Spleen (tissue), 11 donors: ENCODE results near the gene ZSCAN21. TPM values are rescaled to one million over a fixed set of nuclear protein-coding genes. Genes with fewer than 3 reads are reported as not detected.
A peak's percentile ranks its signal among the peaks of the same experiment; 100 is the strongest.

Source experiments
- DNase-seq: peaks from one replicate; pipeline ENCODE4 v3.0.0-alpha.2; 2020
- H3K27ac ChIP-seq, 8 donors: fragments of 200-600 bp; sonication (generic) in 7 of 8; 1 replicate in 4 of 8; 2 replicates in 4 of 8; pipeline versions ENCODE4 v1.5.0 to v1.8.0; 2016 to 2021; ENCODE audit warnings: inconsistent platforms in 4 of 8, mild to moderate bottlenecking in 4 of 8, moderate library complexity in 1 of 8
- H3K27me3 ChIP-seq, 7 donors: fragments of 200-600 bp; sonication (generic) in 6 of 7; replicated peaks in 1 of 7; 1 replicate in 4 of 7; 2 replicates in 3 of 7; pipeline versions ENCODE4 v1.5.0 to v1.8.0; 2016 to 2021; ENCODE audit warnings: inconsistent platforms in 3 of 7, mild to moderate bottlenecking in 1 of 7
- H3K36me3 ChIP-seq, 6 donors: fragments of 200-600 bp; sonication (generic) in 5 of 6; 1 replicate in 4 of 6; 2 replicates in 2 of 6; pipeline versions ENCODE4 v1.5.0 to v1.8.0; 2016 to 2021; ENCODE audit warnings: inconsistent platforms in 2 of 6
- H3K4me1 ChIP-seq, 6 donors: fragments of 200-600 bp; sonication (generic) in 5 of 6; 1 replicate in 3 of 6; 2 replicates in 3 of 6; pipeline versions ENCODE4 v1.5.0 to v1.8.0; 2016 to 2021; ENCODE audit warnings: inconsistent platforms in 3 of 6
- H3K4me3 ChIP-seq, 8 donors: fragments of 200-600 bp; sonication (generic) in 7 of 8; 1 replicate in 4 of 8; 2 replicates in 4 of 8; pipeline versions ENCODE4 v1.5.0 to v1.8.0; 2016 to 2021; ENCODE audit warnings: inconsistent platforms in 4 of 8, mild to moderate bottlenecking in 4 of 8, moderate library complexity in 2 of 8
- H3K9me3 ChIP-seq, 8 donors: fragments of 200-600 bp; sonication (generic) in 7 of 8; 1 replicate in 4 of 8; 2 replicates in 4 of 8; pipeline versions ENCODE4 v1.5.0 to v1.8.0; 2016 to 2021; ENCODE audit warnings: inconsistent platforms in 4 of 8
- CTCF ChIP-seq, 11 experiments: fragments of 200-600 bp in 7 of 11; fragments of 450-650 bp in 4 of 11; sonication (generic) in 4 of 11; IDR thresholded peaks in 8 of 11; conservative IDR thresholded peaks in 3 of 11; 1 replicate in 7 of 11; 2 replicates in 4 of 11; pipeline versions ENCODE4 v1.4.0 to v1.8.0; 2016 to 2021; ENCODE audit warnings: antibody characterized with exemption in 11 of 11, inconsistent platforms in 4 of 11, mild to moderate bottlenecking in 1 of 11
- POLR2A ChIP-seq, 3 donors: fragments of 450-650 bp; IDR thresholded peaks; one replicate each; pipeline ENCODE4 v1.5.1; 2017; ENCODE audit warnings: antibody characterized with exemption in 3 of 3, mild to moderate bottlenecking in 1 of 3
- POLR2AphosphoS5 ChIP-seq, 3 donors: sonication (generic); formaldehyde crosslinking; IDR thresholded peaks; one replicate each; pipeline ENCODE4 v1.5.1; 2017; ENCODE audit warnings: antibody characterized with exemption in 3 of 3
- WGBS, 5 donors: extraction: QIAGEN DNeasy Blood & Tissue Kit in 3 of 5; methylation state at CpG; one replicate each; pipeline versions ENCODE4 v1.1.5 to v1.1.7; 2013 to 2018; 5-methylcytosine and 5-hydroxymethylcytosine counted together
- intact Hi-C: fragments of 100-400 bp; cut with DNase I; formaldehyde crosslinking; loops from one replicate; pipeline ENCODE4 v1.15.0; 2023; ENCODE audit warnings: low total_unique reads
- polyA plus RNA-seq, 3 donors: library from polyadenylated mRNA; stranded (reverse); fragments of 200-250 nt; gene quantifications; one replicate each; pipeline ENCODE4 v1.2.1, GENCODE V29; 2013
- total RNA-seq, 7 donors: library from RNA; depleted of rRNA in 3 of 7; stranded (reverse); fragments of >200 nt in 3 of 7; fragmentation: NEBNext Ultra II Directional in 4 of 7; extraction: Animal tissue kit (Norgen Biotek cat#: 25700) in 4 of 7; gene quantifications; one replicate each; pipeline versions ENCODE4 v1.1.0 to v1.2.1, GENCODE V29; 2016 to 2021
- donor health status: healthy with polysubstance abuse.
- donor health status: DM: no; HTN: no; CAD: no; lungs with moderate emphysema.
- donor health status: DM: no; HTN: no; CAD: no.
- donor health status: Bipolar disorder and iron deficiency.
- donor health status: healthy.
- donor health status: DM: no; HTN: no; CAD: no.
- donor health status: DM: yes; HTN: yes; CAD: no.

The ZSCAN21 gene
- total and polyA plus RNA-seq, 10 donors, result 3.7 to 14.3 (median 8.6) TPM

- H3K4me3 ChIP-seq, result no peak overlapping the region
- H3K4me1 ChIP-seq, result peaks cover 0 to 34% (median 0%) of the 10 kb centered on the region in 6 donors
- TF ChIP-seq POLR2A (IDR thresholded peaks at IDR 0.05) (no peak), CTCF (IDR thresholded peaks at IDR 0.05 in 8 of 11, conservative IDR thresholded peaks at IDR 0.05 in 3 of 11) (no peak), POLR2AphosphoS5 (IDR thresholded peaks at IDR 0.05) (no peak)
- intact Hi-C loops, result no loop called here
- WGBS, 5 donors, result 92 to 96% (median 94%) methylated on average over 7 of the region's 7 CpGs
- H3K36me3 ChIP-seq, result peaks cover 0 to 53% (median 30%) of the 10 kb centered on the region in 6 donors
- no peak overlapping the region for H3K27ac ChIP-seq
- H3K9me3 ChIP-seq, result no peaks in the 10 kb centered on the region
- H3K27me3 ChIP-seq, result no peaks in the 10 kb centered on the region
- no peak for DNase-seq
These were observed 11.2 kb upstream of the ZSCAN21 start for GRCh38 chr7:100038326-100038725.

GRCh38 chr7:100040575-100040974 lies 9.0 kb upstream of the ZSCAN21 start:
- DNase-seq, result no peak
- H3K36me3 ChIP-seq, result peaks cover 0 to 31% (median 9%) of the 10 kb centered on the region in 6 donors
- intact Hi-C loops, result no loop called here
- 30 to 39% (median 35%) methylated on average over 7 of the region's 7 CpGs for WGBS, 5 donors
- no peak overlapping the region for H3K27ac ChIP-seq
- no peak overlapping the region for H3K4me3 ChIP-seq
- H3K9me3 ChIP-seq, result no peaks in the 10 kb centered on the region
- TF ChIP-seq POLR2A (IDR thresholded peaks at IDR 0.05) (no peak), POLR2AphosphoS5 (IDR thresholded peaks at IDR 0.05) (no peak), CTCF (IDR thresholded peaks at IDR 0.05 in 8 of 11, conservative IDR thresholded peaks at IDR 0.05 in 3 of 11) (no peak)
- H3K27me3 ChIP-seq, result no peaks in the 10 kb centered on the region
- H3K4me1 ChIP-seq, result peaks cover 0 to 41% (median 3%) of the 10 kb centered on the region in 6 donors

- no peak overlapping the region for H3K4me3 ChIP-seq
- peaks cover 0 to 34% (median 8%) of the 10 kb centered on the region in 6 donors for H3K4me1 ChIP-seq
- 30 to 37% (median 35%) methylated on average over 6 of the region's 6 CpGs for WGBS, 5 donors
- intact Hi-C loops, result no loop called here
- no peak for DNase-seq
- TF ChIP-seq POLR2AphosphoS5 (IDR thresholded peaks at IDR 0.05) (no peak), CTCF (IDR thresholded peaks at IDR 0.05 in 8 of 11, conservative IDR thresholded peaks at IDR 0.05 in 3 of 11) (peak in 1 of 11 experiments; percentile 18), POLR2A (IDR thresholded peaks at IDR 0.05) (no peak)
- H3K9me3 ChIP-seq, result no peaks in the 10 kb centered on the region
- H3K36me3 ChIP-seq, result no peaks in the 10 kb centered on the region
- H3K27me3 ChIP-seq, result no peaks in the 10 kb centered on the region
- no peak overlapping the region for H3K27ac ChIP-seq
These were observed 4.9 kb upstream of the ZSCAN21 start for GRCh38 chr7:100044718-100045117.

GRCh38 chr7:100048680-100049079 lies 894 bp upstream of the ZSCAN21 start:
- H3K36me3 ChIP-seq, result no peaks in the 10 kb centered on the region
- peak overlapping the region in 1 of 8 donors; percentile 89 for H3K4me3 ChIP-seq
- peaks cover 5 to 42% (median 20%) of the 10 kb centered on the region in 6 donors for H3K4me1 ChIP-seq
- intact Hi-C loops, result no loop called here
- peak overlapping the region in 1 of 8 donors; percentile 97 for H3K27ac ChIP-seq
- H3K9me3 ChIP-seq, result no peaks in the 10 kb centered on the region
- DNase-seq, result no peak
- H3K27me3 ChIP-seq, result no peaks in the 10 kb centered on the region
- TF ChIP-seq CTCF (IDR thresholded peaks at IDR 0.05 in 8 of 11, conservative IDR thresholded peaks at IDR 0.05 in 3 of 11), result no peak
- TF ChIP-seq POLR2AphosphoS5 (IDR thresholded peaks at IDR 0.05), result no peak
- TF ChIP-seq POLR2A (IDR thresholded peaks at IDR 0.05), result no peak
- WGBS, 5 donors, result 81 to 93% (median 90%) methylated on average over 4 of the region's 4 CpGs
